ENCODE data around the gene TMEM175.

The TMEM175 gene

DNA sequence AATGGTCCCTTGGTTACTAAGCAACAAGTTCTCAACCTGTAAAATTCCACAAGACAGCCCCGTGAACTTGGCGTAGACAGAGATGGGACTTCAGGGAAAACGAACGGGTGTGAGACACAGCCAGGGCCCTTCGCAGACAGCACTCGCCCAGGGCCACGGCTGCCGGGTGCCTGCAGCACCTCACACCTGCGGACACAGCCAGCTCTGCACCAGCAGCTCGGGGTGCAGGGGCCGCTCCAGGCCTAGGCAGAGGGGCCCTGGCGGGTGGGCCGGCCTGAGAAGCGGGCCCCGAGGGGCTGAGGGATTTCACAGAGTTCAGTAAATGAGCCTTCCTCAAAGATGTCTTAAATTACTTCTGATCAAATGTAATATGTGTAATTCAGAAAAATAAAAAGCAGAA lies 34.1 kb upstream of the TMEM175 start:
- TF ChIP-seq, protein P1, sequence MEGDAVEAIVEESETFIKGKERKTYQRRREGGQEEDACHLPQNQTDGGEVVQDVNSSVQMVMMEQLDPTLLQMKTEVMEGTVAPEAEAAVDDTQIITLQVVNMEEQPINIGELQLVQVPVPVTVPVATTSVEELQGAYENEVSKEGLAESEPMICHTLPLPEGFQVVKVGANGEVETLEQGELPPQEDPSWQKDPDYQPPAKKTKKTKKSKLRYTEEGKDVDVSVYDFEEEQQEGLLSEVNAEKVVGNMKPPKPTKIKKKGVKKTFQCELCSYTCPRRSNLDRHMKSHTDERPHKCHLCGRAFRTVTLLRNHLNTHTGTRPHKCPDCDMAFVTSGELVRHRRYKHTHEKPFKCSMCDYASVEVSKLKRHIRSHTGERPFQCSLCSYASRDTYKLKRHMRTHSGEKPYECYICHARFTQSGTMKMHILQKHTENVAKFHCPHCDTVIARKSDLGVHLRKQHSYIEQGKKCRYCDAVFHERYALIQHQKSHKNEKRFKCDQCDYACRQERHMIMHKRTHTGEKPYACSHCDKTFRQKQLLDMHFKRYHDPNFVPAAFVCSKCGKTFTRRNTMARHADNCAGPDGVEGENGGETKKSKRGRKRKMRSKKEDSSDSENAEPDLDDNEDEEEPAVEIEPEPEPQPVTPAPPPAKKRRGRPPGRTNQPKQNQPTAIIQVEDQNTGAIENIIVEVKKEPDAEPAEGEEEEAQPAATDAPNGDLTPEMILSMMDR (IDR thresholded peaks at IDR 0.05; ENCODE audit: insufficient read depth, low read depth, low read length, missing control alignments) = no peak

DNA sequence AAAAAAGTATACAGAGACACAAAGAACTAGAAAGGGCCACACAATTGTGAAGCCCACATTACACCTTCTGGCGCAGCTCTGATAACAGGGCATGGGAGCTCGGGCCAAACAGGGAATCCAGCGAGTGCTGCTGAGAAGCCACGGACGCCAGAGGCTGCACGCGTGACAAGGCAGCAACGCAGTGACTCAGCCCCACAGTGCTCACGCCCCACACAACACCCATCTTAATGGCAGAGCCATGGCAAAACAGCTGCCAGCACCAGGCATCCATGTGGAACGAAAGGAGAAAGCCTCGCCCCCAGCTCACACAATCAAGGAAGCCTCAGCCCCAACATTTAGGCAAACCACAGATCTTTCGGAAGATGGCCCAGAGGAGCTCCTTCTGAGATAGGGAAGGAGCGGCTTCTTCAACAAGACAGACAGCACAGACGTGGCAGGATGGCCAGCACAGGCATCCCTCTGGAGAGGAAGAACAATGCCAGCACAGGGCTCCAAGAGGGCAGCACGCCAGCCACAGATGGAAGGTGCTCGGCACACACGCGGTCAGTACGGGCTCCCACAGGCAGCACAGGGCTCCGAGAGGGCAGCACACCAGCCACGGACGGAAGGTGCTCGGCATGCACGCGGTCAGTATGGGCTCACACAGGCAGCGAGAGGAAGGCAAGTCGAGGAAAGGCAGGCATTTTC lies 33.2 kb upstream of the TMEM175 start:
- no peak for DNase-seq (ENCODE audit: low read depth)

More for the DNA sequence above, 34.1 kb upstream of the TMEM175 start:
- DNase-seq (ENCODE audit: low read depth) = no peak
- no peak overlapping the region for H3K4me3 ChIP-seq (ENCODE audit: low read depth, low read length)

DNA sequence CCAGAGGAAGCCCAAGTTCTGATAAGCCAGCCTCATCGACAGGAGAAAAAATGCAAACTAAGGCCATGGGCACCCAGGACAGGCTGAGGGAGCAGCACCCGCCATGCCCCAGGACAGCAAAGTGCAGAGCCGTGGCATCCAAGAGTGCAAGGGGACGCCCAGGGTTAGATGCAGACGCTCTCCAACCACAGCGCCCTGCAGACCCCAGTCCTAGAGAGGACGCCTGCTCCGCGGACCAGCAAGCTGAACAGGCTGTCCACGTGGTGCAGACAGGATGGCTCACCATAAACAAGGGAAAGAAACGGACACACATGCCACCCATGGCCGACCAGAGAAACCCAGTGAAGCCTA lies 32.7 kb upstream of the TMEM175 start:
- TF ChIP-seq, protein P1 (IDR thresholded peaks at IDR 0.05; ENCODE audit: insufficient read depth, low read depth, low read length, missing control alignments) = no peak
- no peak for DNase-seq (ENCODE audit: low read depth)
- H3K4me3 ChIP-seq (ENCODE audit: low read depth, low read length) = no peak overlapping the region

More for the DNA sequence above, 33.2 kb upstream of the TMEM175 start:
- TF ChIP-seq, protein P1 (IDR thresholded peaks at IDR 0.05; ENCODE audit: insufficient read depth, low read depth, low read length, missing control alignments) = no peak
- no peak overlapping the region for H3K4me3 ChIP-seq (ENCODE audit: low read depth, low read length)

DNA sequence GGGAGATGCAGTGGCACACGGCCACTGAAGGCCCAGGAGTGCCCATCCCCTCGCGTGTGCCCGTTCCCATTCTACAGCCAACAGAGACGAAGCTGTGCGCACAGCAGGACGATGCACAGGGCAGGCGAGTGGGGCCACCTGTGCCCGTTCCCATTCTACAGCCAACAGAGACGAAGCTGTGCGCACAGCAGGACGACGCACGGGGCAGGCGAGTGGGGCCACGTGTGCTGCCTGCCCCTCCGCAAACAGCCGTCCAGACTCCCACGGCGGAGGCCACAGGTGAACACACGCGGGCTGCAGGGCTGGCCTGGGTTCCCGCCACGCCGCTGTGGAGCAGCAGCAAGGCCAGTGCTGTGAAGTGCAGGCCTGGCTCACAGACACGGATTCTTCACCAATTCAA lies 32.2 kb upstream of the TMEM175 start:
- no peak overlapping the region for H3K4me3 ChIP-seq (ENCODE audit: low read depth, low read length)
- TF ChIP-seq, protein P1 (IDR thresholded peaks at IDR 0.05; ENCODE audit: insufficient read depth, low read depth, low read length, missing control alignments) = no peak
- no peak for DNase-seq (ENCODE audit: low read depth)

DNA sequence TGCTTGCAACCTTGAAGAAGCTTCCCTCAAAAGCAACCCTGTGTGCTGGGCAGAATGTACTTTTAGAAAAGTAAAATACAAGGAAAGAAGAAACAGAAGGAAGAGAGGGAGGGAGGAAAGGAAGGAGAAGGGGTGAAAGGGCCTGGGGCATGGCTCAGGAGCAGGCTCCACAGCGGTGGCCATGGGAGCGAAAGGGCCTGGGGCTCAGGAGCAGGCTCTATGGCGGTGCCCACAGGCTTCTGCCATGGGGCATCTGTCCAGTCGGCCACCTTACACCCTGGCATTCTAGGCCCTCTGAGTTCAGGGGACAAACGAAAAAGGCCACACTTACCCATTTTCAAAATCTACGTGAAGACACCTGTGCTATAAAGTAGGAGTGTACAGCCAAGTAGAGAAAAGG lies 31.5 kb upstream of the TMEM175 start:
- no peak overlapping the region for H3K4me3 ChIP-seq (ENCODE audit: low read depth, low read length)
- no peak for DNase-seq (ENCODE audit: low read depth)
- TF ChIP-seq, protein P1 (IDR thresholded peaks at IDR 0.05; ENCODE audit: insufficient read depth, low read depth, low read length, missing control alignments) = no peak

DNA sequence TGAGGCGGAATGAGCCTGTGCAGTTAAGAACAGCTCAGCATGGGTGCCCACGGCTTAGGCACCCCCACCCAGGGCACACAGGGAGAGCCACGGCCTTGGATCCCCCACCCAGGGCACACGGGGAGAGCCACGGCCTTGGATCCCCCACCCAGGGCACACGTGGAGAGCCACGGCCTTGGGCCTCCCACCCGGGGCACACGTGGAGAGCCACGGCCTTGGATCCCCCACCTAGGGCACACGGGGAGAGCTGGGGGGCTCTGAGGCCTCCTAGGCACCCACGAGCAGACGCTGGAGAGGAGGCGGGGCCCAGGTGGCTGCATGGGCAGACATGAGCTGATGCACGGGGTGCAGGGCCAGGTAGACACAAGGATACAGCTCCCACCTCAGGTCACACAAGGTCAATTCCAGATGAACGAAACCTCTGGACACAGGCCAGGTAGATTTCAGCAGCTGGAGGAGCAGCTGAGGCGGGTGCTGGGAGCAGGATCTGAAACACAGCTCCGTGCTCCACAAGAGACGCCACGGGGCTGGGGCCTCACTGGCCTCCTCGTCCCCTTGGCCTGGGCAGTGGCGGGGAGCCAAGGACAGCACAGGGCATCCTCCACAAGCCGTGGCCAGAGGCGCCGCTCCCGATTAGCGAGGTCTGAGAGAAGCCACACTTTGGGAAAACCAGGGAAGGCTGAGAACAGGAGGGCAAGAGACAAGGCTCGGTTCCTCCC lies 30.9 kb upstream of the TMEM175 start:
- H3K4me3 ChIP-seq (ENCODE audit: low read depth, low read length) = no peak overlapping the region
- TF ChIP-seq, protein P1 (IDR thresholded peaks at IDR 0.05; ENCODE audit: insufficient read depth, low read depth, low read length, missing control alignments) = no peak
- no peak for DNase-seq (ENCODE audit: low read depth)

All from GM12865 (cell line).